ENCODE data around the gene TMEM175. TPM values are rescaled to one million over a fixed set of nuclear protein-coding genes. Genes with fewer than 3 reads are reported as not detected.
"Not testable (repeated sequence)": the region's sequence is repeated elsewhere in the genome, so short reads cannot be mapped to it uniquely, and the experiment has no call there.

Gene TMEM175
- total RNA-seq, 1 donor from 2014 or later: 12.6 TPM

DNA sequence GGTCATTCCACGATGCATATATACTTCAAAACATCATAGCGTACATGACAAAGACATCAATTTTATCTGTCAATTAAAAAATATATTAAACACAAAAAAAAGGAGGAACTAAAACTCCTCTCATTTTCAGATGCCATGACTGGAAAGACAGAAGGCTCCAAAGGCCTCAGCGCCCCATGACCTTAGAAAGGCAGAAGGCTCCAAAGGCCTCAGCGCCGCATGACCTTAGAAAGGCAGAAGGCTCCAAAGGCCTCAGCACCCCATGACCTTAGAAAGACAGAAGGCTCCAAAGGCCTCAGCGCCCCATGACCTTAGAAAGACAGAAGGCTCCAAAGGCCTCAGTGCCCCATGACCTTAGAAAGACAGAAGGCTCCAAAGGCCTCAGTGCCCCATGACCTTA lies 13.7 kb upstream of the TMEM175 start:
- not testable (repeated sequence) for DNase-seq

- not testable (repeated sequence) for DNase-seq
Observed at GRCh38 chr4:919004-919680, 13.1 kb upstream of the TMEM175 start.

DNA sequence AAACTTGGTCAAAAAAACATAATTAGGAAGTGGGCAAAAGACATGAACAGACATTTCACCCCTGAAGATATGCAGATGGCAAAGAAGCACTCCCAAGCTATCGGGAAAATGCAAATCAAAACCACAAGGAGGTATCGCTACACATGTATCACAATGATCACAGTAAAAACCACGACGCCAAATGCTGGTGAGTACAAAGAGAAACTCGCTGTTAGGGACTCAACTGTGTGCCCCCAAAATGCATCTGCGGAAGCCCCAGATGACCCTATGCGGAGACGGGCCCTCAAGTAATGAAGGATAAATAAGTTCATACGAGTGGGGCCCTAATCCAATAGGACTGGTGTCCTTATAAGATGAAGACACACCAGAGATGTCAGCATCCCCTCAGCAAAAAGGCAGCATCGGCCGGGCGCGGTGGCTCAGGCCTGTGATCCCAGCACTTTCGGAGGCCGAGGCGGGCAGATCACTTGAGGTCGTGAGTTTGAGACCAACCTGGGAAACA lies 10.4 kb upstream of the TMEM175 start:
- DNase-seq: no peak

- DNase-seq: peak; percentile 64
Observed at GRCh38 chr4:924107-925096, 7.9 kb upstream of the TMEM175 start.

DNA sequence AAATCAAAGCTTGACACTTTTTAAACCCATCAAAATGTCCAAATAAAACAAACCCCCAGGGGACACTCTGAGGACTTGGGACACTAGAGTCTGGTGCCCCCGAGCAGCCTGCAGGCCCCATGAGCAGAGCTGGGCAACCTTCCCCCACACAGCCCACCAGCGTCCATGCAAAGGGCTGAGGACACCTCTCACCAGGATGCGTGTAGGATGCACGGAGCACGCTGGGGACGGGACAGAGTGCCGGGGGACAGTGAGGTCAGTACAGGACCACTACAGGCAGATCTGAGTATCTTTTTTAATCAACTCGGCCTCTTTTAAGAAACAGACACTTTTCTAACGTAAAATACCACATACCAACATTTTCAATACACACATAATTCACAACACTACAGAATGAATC lies 7.1 kb upstream of the TMEM175 start:
- DNase-seq: no peak

DNA sequence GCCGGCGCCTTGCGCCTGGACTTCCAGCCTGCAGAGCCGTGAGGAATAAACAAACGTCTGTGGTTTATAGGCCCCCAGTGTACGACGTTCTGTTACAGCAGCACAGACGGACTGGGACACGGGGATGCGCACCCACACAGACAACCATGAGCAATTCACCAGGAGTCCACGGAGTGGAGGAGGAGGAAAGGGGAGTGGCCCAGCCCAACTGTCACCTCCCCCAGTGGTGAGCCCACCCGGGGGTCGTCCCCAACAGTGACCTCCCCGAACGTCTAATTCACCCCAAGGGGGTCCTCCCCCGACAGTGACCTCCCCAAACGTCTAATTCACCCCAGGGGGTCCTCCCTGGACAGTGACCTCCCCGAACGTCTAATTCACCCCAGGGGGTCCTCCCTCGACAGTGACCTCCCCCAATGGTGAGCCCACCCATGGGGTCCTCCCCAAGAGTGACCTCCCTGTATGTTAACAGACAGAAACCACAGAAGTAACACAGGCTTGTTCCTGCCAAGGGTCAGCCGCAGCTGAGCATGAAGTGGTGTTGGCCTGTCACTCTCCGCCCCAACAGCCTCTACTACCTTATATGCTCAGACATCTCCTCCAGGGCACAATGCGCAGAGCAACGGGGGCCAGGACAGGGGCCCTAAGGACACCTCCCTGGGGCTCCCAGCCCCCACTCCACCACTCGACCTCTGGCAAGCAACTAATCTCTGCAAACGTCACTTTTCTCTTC lies 6.3 kb upstream of the TMEM175 start:
- DNase-seq: no peak

DNA sequence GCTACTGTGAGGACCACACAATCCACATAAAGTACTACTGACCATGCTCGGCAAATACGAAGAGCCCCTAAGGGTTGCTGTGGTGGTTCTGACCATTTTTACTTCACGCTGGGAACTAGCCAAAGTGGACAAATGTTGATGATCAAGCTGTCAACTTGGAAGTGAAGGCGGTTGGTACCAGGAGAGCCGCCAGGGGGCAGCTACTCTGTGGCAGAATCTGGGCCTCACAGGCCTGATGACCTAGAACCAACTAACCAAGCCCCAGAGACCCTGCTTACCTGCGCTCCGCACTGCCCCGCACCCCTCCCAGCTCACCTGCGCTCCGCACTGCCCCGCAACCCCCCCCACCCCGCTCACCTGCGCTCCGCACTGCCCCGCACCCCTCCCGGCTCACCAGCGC lies 5.7 kb upstream of the TMEM175 start:
- peak; percentile 38 for DNase-seq

GRCh38 chr4:927566-927965 lies 4.7 kb upstream of the TMEM175 start:
- not testable (repeated sequence) for DNase-seq

DNA sequence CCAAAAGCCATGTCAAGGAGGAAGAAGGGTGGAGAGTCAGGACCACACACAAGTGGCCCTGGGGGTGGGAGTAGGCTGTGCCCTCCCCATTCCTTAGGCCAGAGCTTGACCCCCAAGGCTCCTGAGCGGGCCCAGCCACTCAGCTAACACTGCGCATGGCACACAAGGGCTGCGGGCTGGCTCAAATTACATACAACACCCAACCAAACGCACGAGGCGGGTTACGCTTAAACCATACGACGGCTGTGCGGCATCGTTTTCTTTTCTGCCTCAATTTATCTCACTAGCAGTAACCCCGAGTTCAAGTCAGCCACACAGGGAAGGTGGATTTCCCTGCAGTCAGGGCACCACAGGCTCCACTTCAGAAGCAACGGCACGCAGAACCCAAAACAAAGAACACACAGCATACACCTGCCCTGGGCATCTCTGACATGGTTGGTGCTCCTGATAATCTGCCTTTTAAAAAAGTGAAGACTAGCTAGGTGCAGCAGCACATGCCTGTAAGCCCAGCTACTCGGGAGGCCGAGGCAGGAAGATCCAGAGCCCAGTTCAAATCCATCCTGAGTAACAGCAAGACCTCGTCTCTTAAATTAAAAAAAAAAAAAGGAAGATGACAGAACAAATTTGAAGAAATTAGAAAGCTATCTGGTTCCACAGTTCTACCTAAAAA lies 3.0 kb upstream of the TMEM175 start:
- DNase-seq: no peak

GRCh38 chr4:930028-930551 lies 2.2 kb upstream of the TMEM175 start:
- no peak for DNase-seq

DNA sequence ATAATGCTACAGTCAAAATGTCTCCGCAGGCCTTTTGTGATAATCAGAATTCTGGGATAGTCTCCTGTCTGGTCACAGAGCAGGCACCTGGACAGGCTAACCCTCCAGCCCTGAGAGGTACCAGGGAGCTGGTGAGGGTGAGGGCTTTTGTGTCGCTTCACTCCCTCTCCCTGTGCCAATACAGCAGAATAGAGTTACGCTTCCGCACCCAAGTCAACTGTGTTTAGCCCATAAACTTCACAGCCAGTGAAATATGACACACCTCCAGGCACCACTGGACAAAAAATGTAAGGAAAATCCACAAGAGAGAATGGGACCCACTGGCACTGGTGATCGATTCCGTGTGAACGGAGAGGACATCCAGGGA lies 1.4 kb upstream of the TMEM175 start:
- no peak for DNase-seq

GRCh38 chr4:931194-931959 lies 883 bp upstream of the TMEM175 start:
- peak; percentile 66 for DNase-seq

DNA sequence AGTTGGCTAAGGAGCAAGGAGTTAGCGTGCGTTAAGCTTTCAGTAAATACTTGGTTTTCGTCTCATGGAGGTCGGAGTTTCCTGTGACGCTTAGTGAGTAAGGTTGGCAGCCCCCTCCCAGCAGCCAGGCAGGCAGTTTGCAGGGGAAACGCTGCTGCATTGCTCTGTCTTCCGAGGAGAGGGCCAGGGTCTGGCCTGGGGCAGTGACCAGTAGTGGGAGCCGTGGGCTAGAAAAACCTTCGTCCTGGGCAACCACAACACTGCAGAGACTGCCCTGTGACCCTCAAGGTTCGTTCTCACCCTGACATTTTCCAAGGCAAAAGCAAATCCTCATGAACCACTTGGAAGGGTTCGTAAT lies 432 bp downstream of the TMEM175 start:
- peak; percentile 48 for DNase-seq

DNA sequence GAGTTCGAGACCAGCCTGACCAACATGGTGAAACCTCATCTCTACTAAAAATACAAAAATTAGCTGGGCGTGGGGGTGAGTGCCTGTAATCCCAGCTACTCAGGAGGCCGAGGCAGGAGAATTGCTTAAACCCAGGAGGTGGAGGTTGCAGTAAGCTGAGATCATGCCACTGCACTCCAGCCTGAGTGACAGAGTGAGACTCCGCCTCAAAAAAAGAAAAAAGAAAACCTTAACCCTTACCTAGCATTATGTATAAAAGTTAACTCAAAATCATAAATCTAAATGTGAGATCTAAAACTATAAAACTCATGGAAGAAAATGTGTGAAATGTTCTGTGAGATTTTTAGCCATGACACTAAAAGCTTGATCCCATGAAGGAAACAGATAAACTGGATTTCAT lies 7.2 kb downstream of the TMEM175 start:
- not testable (repeated sequence) for DNase-seq

- no peak for DNase-seq
Observed at GRCh38 chr4:945274-946102, 13.2 kb downstream of the TMEM175 start.

GRCh38 chr4:946103-946450 lies 13.8 kb downstream of the TMEM175 start:
- DNase-seq: no peak

GRCh38 chr4:946517-947471 lies 14.5 kb downstream of the TMEM175 start:
- DNase-seq: no peak

DNA sequence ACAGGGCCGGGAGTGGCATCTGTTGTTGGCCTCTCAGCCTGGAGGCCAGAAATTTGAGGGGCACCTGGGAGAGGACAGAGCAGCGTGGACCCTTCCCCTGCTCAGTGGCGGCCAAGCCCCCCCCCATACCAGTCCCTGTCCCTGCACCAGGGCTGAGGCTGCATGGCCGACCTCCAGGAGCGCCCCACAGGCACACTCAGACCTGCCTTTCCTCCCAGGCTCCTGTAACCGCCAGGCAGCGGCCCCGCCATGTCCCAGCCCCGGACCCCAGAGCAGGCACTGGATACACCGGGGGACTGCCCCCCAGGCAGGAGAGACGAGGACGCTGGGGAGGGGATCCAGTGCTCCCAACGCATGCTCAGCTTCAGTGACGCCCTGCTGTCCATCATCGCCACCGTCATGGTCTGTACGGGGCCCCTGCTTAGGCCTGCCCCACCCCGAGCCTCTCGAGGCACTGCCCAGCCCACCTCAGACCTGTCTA lies 15.3 kb downstream of the TMEM175 start:
- DNase-seq: no peak
